RKO (cell line): ENCODE measurements around the gene PRDM2.

Experiments used
- DNase-seq: peaks from one replicate; pipeline ENCODE4 v3.0.0-alpha.2; 2016; ENCODE audit warnings: low spot score

The PRDM2 gene

GRCh38 chr1:13842497-13842896 is 142.5 kb downstream of the PRDM2 start:
- DNase-seq = no peak

DNA sequence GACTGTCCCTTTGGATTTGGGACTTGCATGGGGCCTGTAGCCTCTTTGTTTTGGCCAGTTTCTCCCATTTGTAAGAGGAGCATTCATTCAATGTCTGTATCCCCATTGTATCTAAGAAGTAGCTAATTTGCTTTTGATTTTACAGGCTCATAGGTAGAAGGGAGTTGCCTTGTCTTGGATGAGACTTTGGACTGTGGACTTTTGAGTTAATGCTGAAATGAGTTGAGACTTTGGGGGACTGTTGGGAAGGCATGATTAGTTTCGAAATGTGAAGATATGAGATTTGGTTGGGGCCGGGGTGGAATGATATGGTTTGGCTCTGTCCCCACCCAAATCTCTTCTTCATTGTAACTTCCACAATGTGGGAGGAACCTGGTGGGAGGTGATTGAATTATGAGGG is 151.7 kb downstream of the PRDM2 start:
- DNase-seq = no peak

DNA sequence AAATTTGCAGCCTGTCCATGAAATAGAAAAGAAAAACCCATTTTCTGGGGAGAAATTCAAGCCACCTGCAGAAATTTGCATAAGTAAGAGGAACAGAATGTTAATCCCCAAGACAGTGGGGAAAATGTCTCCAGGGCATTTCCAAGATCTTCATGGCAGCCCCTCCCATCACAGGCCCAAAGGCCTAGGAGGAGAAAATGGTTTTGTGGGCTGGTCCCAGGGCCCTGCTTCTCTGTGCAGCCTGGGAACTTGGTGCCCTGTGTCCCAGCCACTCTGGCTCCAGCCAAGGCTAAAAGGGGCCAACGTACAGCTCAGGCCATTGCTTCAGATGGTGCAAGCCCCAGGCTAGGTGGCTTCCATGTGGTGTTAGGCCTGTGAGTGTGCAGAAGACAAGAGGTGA is 155.6 kb downstream of the PRDM2 start:
- DNase-seq = no peak

- DNase-seq = no peak
These were observed 160.0 kb downstream of the PRDM2 start for GRCh38 chr1:13860031-13860430.

- no peak for DNase-seq
These were observed 164.8 kb downstream of the PRDM2 start for GRCh38 chr1:13864760-13865159.

DNA sequence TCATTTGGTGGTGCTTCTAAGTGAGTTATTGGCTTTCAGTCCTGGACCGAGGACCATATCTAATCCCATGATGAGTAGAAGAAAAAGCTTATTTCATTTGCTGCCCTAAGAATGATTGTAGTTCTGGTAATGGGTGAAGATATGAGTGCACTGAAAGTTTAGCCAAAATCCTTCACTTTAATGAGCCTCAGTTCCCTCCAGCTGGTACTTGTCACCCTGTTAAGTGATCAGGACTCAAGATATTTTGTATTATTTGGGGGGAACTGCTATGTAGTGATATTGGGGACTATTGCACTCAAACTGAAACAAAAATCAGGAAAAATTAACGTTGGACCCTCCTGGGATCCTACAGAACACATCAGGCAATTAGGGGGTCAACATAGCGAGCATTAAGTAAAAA is 165.9 kb downstream of the PRDM2 start:
- no peak for DNase-seq

GRCh38 chr1:13867603-13868002 is 167.6 kb downstream of the PRDM2 start:
- no peak for DNase-seq

- DNase-seq = no peak
These were observed 169.3 kb downstream of the PRDM2 start for GRCh38 chr1:13869172-13869797.

GRCh38 chr1:13871413-13871812 is 171.4 kb downstream of the PRDM2 start:
- DNase-seq = no peak

DNA sequence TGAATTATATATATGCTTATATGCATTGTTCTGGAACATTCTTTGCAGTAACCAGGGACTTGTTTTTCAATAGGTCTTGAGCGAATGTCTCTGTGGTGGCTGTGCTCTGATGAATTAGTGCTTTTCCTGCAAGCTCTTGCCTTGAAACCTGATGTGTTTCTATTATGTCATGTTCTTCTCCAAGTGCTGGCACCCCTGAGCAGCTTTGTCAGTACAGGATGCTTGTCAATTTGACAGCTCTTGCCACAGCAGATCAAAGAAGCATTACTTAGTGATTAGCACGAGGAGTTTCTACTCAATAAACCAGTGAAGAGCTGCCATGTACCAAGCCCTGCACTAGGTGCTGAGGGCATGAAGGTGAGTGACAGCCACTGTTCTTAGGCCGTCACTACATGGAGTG is 171.9 kb downstream of the PRDM2 start:
- DNase-seq = no peak

- no peak for DNase-seq
These were observed 173.0 kb downstream of the PRDM2 start for GRCh38 chr1:13873032-13873431.
